ENCODE results near the gene PTPRM.
"Not testable (repeated sequence)": the region's sequence is repeated elsewhere in the genome, so short reads cannot be mapped to it uniquely, and the experiment has no call there.

DNA sequence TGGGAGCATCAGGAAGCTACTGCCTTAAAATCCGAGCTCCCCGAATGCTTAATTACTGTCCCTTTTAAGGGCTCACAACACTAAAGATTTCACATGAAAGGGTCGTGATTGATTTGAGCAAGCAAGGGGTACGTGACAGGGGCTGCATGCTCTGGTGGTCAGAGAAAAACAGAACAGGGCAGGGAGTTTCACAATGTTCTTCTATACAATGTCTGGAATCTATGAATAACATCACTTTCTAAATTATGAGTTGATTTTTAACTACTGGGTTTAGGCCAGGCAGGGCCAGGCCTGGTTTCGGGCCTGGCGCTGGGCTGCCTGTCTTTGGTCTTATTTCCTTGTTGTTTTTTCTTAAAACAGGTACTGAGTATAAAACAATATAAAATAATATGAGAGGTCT lies 169.4 kb downstream of the PTPRM start:
- TF ChIP-seq YY1 (IDR thresholded peaks at IDR 0.05; ENCODE audit: insufficient read depth, insufficient read length); SUZ12 (IDR thresholded peaks at IDR 0.05; ENCODE audit: extremely low read depth, insufficient read depth, insufficient read length): not testable (repeated sequence)
